GM23338 (cell line): ENCODE results near the gene ZNRF1. TPM values are rescaled to one million over a fixed set of nuclear protein-coding genes. Genes with fewer than 3 reads are reported as not detected.

Experiments
- CREB1 ChIP-seq: fragments of 250-450 bp; sonication (Bioruptor Pico); IDR thresholded peaks from 2 replicates; pipeline ENCODE4 v1.5.0; 2020; ENCODE audit warnings: low read depth, mild to moderate bottlenecking, moderate library complexity
- EZH2 ChIP-seq: fragments of 200-600 bp; sonication (generic); IDR thresholded peaks from one replicate; pipeline ENCODE4 v1.8.0; 2017; ENCODE audit warnings: antibody characterized with exemption, mild to moderate bottlenecking, low read depth; ENCODE audit not compliant: unreplicated experiment
- JUNB ChIP-seq: IDR thresholded peaks from one replicate; pipeline ENCODE4 v1.6.1; 2016; ENCODE audit warnings: antibody characterized with exemption; ENCODE audit not compliant: unreplicated experiment
- STAT1 ChIP-seq: IDR thresholded peaks from one replicate; pipeline ENCODE4 v1.6.1; 2016; ENCODE audit warnings: antibody characterized with exemption; ENCODE audit not compliant: unreplicated experiment
- ZNF331 ChIP-seq: fragments of 250-450 bp; sonication (Bioruptor Pico); IDR thresholded peaks from 2 replicates; pipeline ENCODE4 v1.5.0; 2020; ENCODE audit warnings: low read depth, mild to moderate bottlenecking, moderate library complexity
- polyA plus RNA-seq: library from polyadenylated mRNA; unstranded; fragments of >200 nt; fragmentation: Nextera tagmentation; extraction: Ambion mirVana; gene quantifications from 2 replicates; pipeline ENCODE4 v1.2.1, GENCODE V29; 2016
- total RNA-seq: library from RNA; depleted of rRNA; stranded (reverse); fragments of >200 nt; shearing (Covaris generic); gene quantifications from 2 replicates; pipeline ENCODE4 v1.2.3, GENCODE V29; 2014
- TF ChIP-seq, protein P1 (sequence below): fragments of 250-450 bp; sonication (Bioruptor Pico); IDR thresholded peaks from 2 replicates; pipeline ENCODE4 v1.5.0; 2020; ENCODE audit warnings: mild to moderate bottlenecking, moderate library complexity
- TF ChIP-seq, protein P2 (sequence below): IDR thresholded peaks from one replicate; pipeline ENCODE4 v1.6.1; 2018; ENCODE audit warnings: antibody characterized with exemption; ENCODE audit not compliant: unreplicated experiment

ZNRF1 gene
- total and polyA plus RNA-seq, 2 experiments from 2014 or later, result 22.4 to 42.1 TPM

DNA sequence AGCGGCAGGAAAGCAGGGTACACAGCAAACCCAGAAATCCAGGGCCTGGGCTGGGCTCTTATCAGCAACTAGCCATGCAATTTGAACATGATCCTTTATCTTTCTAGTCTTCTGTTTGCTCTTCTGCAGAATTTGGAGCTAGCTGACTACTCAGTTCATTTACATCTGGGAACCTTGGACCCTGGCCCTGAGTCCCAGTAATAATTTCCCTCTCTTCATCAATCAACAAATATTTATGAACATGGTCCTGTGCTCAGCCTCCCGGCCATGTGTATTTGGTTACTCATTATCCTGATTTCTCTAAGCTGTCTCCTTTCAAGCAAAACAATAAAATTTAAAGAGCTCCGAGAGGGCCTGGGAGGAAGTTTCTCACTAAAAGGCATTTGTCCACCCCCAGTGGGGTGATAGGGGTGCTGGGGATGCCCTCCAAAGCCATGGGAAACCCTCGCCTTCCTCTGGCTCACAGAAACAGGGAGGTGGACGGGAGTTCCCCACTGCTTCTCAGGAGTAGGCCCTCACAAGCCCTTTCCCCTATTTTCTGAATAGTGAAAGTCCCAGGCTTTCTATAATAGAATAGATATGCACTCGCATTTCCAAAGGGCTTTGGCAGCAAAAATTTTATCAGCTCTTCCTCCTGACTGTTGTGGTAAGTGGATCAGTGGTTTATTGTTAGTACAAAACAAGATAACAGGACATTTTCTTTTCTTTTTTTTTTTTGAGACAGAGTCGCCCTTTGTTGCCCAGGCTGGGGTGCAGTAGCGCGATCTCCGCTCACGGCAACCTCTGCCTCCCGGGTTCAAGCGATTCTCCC, 7.0 kb upstream of the ZNRF1 start (continued):
- TF ChIP-seq, protein P1, sequence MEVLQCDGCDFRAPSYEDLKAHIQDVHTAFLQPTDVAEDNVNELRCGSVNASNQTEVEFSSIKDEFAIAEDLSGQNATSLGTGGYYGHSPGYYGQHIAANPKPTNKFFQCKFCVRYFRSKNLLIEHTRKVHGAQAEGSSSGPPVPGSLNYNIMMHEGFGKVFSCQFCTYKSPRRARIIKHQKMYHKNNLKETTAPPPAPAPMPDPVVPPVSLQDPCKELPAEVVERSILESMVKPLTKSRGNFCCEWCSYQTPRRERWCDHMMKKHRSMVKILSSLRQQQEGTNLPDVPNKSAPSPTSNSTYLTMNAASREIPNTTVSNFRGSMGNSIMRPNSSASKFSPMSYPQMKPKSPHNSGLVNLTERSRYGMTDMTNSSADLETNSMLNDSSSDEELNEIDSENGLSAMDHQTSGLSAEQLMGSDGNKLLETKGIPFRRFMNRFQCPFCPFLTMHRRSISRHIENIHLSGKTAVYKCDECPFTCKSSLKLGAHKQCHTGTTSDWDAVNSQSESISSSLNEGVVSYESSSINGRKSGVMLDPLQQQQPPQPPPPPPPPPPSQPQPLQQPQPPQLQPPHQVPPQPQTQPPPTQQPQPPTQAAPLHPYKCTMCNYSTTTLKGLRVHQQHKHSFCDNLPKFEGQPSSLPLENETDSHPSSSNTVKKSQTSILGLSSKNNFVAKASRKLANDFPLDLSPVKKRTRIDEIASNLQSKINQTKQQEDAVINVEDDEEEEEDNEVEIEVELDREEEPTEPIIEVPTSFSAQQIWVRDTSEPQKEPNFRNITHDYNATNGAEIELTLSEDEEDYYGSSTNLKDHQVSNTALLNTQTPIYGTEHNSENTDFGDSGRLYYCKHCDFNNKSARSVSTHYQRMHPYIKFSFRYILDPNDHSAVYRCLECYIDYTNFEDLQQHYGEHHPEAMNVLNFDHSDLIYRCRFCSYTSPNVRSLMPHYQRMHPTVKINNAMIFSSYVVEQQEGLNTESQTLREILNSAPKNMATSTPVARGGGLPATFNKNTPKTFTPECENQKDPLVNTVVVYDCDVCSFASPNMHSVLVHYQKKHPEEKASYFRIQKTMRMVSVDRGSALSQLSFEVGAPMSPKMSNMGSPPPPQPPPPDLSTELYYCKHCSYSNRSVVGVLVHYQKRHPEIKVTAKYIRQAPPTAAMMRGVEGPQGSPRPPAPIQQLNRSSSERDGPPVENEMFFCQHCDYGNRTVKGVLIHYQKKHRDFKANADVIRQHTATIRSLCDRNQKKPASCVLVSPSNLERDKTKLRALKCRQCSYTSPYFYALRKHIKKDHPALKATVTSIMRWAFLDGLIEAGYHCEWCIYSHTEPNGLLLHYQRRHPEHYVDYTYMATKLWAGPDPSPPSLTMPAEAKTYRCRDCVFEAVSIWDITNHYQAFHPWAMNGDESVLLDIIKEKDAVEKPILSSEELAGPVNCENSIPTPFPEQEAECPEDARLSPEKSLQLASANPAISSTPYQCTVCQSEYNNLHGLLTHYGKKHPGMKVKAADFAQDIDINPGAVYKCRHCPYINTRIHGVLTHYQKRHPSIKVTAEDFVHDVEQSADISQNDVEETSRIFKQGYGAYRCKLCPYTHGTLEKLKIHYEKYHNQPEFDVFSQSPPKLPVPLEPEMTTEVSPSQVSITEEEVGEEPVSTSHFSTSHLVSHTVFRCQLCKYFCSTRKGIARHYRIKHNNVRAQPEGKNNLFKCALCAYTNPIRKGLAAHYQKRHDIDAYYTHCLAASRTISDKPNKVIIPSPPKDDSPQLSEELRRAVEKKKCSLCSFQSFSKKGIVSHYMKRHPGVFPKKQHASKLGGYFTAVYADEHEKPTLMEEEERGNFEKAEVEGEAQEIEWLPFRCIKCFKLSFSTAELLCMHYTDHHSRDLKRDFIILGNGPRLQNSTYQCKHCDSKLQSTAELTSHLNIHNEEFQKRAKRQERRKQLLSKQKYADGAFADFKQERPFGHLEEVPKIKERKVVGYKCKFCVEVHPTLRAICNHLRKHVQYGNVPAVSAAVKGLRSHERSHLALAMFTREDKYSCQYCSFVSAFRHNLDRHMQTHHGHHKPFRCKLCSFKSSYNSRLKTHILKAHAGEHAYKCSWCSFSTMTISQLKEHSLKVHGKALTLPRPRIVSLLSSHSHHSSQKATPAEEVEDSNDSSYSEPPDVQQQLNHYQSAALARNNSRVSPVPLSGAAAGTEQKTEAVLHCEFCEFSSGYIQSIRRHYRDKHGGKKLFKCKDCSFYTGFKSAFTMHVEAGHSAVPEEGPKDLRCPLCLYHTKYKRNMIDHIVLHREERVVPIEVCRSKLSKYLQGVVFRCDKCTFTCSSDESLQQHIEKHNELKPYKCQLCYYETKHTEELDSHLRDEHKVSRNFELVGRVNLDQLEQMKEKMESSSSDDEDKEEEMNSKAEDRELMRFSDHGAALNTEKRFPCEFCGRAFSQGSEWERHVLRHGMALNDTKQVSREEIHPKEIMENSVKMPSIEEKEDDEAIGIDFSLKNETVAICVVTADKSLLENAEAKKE (CRISPR knock-in tag), result no peak
- no peak for TF ChIP-seq STAT1
- no peak for TF ChIP-seq EZH2
- TF ChIP-seq ZNF331, result no peak
- TF ChIP-seq, protein P2, sequence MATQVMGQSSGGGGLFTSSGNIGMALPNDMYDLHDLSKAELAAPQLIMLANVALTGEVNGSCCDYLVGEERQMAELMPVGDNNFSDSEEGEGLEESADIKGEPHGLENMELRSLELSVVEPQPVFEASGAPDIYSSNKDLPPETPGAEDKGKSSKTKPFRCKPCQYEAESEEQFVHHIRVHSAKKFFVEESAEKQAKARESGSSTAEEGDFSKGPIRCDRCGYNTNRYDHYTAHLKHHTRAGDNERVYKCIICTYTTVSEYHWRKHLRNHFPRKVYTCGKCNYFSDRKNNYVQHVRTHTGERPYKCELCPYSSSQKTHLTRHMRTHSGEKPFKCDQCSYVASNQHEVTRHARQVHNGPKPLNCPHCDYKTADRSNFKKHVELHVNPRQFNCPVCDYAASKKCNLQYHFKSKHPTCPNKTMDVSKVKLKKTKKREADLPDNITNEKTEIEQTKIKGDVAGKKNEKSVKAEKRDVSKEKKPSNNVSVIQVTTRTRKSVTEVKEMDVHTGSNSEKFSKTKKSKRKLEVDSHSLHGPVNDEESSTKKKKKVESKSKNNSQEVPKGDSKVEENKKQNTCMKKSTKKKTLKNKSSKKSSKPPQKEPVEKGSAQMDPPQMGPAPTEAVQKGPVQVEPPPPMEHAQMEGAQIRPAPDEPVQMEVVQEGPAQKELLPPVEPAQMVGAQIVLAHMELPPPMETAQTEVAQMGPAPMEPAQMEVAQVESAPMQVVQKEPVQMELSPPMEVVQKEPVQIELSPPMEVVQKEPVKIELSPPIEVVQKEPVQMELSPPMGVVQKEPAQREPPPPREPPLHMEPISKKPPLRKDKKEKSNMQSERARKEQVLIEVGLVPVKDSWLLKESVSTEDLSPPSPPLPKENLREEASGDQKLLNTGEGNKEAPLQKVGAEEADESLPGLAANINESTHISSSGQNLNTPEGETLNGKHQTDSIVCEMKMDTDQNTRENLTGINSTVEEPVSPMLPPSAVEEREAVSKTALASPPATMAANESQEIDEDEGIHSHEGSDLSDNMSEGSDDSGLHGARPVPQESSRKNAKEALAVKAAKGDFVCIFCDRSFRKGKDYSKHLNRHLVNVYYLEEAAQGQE, result no peak
- no peak for TF ChIP-seq JUNB
- no peak for TF ChIP-seq CREB1
